ENCODE measurements around the gene CYB561D1.

DNA sequence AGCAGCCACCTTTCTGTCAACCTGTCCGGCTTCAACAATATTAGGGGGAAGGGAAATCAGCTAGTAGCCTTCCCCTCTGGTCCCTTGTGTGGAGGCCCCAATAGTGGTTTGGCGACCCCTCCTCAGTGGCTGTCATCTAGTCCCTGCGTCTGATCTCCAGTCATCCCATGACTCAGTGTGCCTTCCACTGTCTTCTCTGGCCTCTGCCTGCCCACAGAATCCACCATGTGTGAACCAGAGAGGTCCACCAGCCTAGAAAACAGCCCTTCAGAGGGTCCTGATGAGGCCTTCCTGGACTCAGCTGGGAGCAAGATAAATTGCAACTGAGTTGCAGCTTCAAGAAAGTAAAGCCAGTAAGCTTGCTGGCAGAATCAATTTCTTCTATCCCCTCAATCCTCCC is 14.0 kb upstream of the CYB561D1 start:
- TF ChIP-seq POLR2A (IDR thresholded peaks at IDR 0.05) = no peak
- TF ChIP-seq, protein P1, sequence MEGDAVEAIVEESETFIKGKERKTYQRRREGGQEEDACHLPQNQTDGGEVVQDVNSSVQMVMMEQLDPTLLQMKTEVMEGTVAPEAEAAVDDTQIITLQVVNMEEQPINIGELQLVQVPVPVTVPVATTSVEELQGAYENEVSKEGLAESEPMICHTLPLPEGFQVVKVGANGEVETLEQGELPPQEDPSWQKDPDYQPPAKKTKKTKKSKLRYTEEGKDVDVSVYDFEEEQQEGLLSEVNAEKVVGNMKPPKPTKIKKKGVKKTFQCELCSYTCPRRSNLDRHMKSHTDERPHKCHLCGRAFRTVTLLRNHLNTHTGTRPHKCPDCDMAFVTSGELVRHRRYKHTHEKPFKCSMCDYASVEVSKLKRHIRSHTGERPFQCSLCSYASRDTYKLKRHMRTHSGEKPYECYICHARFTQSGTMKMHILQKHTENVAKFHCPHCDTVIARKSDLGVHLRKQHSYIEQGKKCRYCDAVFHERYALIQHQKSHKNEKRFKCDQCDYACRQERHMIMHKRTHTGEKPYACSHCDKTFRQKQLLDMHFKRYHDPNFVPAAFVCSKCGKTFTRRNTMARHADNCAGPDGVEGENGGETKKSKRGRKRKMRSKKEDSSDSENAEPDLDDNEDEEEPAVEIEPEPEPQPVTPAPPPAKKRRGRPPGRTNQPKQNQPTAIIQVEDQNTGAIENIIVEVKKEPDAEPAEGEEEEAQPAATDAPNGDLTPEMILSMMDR (IDR thresholded peaks at IDR 0.05) = no peak
